BE2C (cell line): ENCODE measurements around the gene MERTK.
"Not testable (repeated sequence)": the region's sequence is repeated elsewhere in the genome, so short reads cannot be mapped to it uniquely, and the experiment has no call there.

Experiments used
- DNase-seq: peaks from one replicate; pipeline ENCODE4 v3.0.0-alpha.2; 2020
- H3K27me3 ChIP-seq: fragments of 250-450 bp; sonication (Bioruptor Pico); 2 replicates; pipeline ENCODE4 v1.5.1; 2020; ENCODE audit warnings: mild to moderate bottlenecking
- H3K36me3 ChIP-seq: fragments of 250-450 bp; sonication (Bioruptor Pico); 2 replicates; pipeline ENCODE4 v1.5.1; 2020; ENCODE audit warnings: mild to moderate bottlenecking
- H3K4me1 ChIP-seq: fragments of 250-450 bp; sonication (Bioruptor Pico); 2 replicates; pipeline ENCODE4 v1.5.1; 2020
- H3K4me3 ChIP-seq: 2 replicates; pipeline ENCODE4 v1.5.1; 2011; ENCODE audit warnings: low read depth, low read length
- H3K9me3 ChIP-seq: fragments of 250-450 bp; sonication (Bioruptor Pico); 2 replicates; pipeline ENCODE4 v1.5.1; 2020
- TF ChIP-seq, protein P1 (sequence below): IDR thresholded peaks from 2 replicates; pipeline ENCODE4 v1.5.1; 2012; ENCODE audit warnings: mild to moderate bottlenecking, low read depth, low read length

MERTK gene

DNA sequence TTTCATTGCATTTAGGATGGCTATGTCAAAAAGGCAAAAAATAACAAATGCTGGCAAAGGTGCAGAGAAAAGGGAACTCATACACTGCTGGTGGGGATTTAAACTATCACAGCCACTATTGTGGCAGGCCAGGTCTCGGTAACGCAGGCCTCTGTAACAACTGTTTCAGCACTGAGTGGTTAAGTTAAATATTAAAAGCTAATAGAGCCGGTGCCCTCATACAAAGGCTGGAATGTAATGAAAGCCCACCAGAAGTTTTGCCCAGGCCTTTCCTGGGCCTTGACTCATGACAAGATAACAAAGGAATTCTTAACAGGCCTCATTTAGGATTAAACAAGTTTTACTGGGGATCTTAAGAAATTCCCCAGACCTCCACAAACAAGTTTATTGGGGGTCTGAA lies 10.7 kb downstream of the MERTK start:
- no peak overlapping the region for H3K4me3 ChIP-seq
- TF ChIP-seq, protein P1, sequence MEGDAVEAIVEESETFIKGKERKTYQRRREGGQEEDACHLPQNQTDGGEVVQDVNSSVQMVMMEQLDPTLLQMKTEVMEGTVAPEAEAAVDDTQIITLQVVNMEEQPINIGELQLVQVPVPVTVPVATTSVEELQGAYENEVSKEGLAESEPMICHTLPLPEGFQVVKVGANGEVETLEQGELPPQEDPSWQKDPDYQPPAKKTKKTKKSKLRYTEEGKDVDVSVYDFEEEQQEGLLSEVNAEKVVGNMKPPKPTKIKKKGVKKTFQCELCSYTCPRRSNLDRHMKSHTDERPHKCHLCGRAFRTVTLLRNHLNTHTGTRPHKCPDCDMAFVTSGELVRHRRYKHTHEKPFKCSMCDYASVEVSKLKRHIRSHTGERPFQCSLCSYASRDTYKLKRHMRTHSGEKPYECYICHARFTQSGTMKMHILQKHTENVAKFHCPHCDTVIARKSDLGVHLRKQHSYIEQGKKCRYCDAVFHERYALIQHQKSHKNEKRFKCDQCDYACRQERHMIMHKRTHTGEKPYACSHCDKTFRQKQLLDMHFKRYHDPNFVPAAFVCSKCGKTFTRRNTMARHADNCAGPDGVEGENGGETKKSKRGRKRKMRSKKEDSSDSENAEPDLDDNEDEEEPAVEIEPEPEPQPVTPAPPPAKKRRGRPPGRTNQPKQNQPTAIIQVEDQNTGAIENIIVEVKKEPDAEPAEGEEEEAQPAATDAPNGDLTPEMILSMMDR, result no peak

DNA sequence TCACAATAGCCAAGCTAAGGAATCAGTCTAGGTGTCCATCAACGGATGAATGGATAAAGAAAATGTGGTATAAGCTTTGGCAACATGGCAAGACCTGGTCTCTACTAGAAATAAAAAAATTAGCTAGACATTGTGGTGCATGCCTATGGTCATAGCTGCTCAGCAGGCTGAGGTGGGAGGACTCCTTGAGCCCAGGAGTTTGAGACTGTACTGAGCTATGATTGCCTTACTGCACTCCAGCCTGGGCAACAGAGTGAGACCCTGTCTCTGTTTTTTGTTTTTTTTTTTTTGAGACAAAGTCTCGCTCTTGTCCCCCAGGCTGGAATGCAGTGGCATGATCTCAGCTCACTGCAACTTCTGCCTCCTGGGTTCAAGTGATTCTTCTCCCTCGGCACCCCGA lies 11.6 kb downstream of the MERTK start:
- not testable (repeated sequence) for H3K36me3 ChIP-seq, H3K4me1 ChIP-seq, H3K9me3 ChIP-seq, H3K4me3 ChIP-seq, DNase-seq, H3K27me3 ChIP-seq

More for the DNA sequence above, 10.7 kb downstream of the MERTK start:
- Histone ChIP-seq H3K36me3 (no peaks in the 10 kb centered on the region), H3K4me1 (no peaks in the 10 kb centered on the region), H3K9me3 (no peaks in the 10 kb centered on the region), H3K27me3 (no peaks in the 10 kb centered on the region)
- no peak for DNase-seq

GRCh38 chr2:111910609-111911277 lies 12.3 kb downstream of the MERTK start:
- TF ChIP-seq, protein P1, result no peak
- Histone ChIP-seq H3K4me1 (no peaks in the 10 kb centered on the region), H3K4me3 (no peak overlapping the region), H3K9me3 (no peaks in the 10 kb centered on the region), H3K36me3 (no peaks in the 10 kb centered on the region), H3K27me3 (no peaks in the 10 kb centered on the region)
- no peak for DNase-seq

DNA sequence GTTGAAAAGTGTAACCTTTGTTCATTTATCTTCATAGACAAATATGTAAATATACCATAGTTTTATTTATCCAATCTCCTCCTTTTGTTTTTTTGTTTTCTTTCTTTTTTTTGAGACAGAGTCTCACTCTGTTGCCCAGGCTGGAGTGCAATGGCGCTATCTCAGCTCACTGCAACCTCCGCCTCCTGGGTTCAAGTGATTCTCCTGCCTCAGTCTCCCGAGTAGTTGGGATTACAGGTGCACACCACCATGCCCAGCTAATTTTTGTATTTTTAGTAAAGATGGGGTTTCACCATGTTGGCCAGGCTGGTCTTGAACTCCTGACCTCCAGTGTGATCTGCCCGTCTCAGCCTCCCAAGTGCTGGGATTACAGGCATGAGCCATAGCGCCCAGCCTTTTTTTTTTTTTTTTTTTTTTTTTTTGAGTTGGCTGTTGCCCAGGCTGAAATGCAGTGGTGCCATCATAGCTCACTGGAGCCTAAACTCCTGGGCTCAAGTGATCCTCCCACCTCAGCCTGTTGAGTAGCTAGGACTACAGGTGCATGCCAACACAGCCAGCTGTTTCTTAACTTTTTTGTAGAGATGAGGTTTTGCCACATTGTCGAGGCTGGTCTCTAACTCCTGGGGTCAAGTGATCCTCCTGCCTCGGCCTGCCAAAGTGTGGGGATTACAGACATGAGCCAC lies 13.0 kb downstream of the MERTK start:
- H3K9me3 ChIP-seq, DNase-seq, H3K36me3 ChIP-seq, H3K27me3 ChIP-seq, H3K4me3 ChIP-seq, H3K4me1 ChIP-seq: not testable (repeated sequence)

DNA sequence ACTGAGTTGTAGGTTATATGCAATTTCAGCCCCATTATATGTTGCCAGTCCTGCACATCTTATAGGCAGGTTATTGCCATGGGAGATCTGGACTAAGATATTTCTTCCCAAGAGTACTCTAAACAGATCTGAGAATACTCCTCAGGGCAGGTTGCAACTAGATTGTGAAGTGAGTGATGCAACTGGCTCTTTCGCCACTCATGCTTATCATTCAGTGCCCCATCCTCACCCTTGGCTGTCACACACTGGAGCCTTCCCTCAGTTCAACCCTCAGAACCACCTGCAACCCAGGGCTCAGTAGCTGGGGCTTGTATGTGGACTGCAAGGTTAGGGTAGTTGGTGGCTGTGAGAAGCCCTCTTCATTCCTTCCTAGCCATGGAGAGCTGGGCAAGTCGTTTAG lies 14.1 kb downstream of the MERTK start:
- no peaks in the 10 kb centered on the region for H3K27me3 ChIP-seq
- TF ChIP-seq, protein P1, result no peak
- no peaks in the 10 kb centered on the region for H3K4me1 ChIP-seq
- no peaks in the 10 kb centered on the region for H3K36me3 ChIP-seq
- no peak for DNase-seq
- H3K4me3 ChIP-seq, result no peak overlapping the region
- no peaks in the 10 kb centered on the region for H3K9me3 ChIP-seq

GRCh38 chr2:111917106-111917505 lies 18.7 kb downstream of the MERTK start:
- no peaks in the 10 kb centered on the region for H3K27me3 ChIP-seq
- TF ChIP-seq, protein P1, result no peak
- H3K36me3 ChIP-seq, result no peaks in the 10 kb centered on the region
- no peaks in the 10 kb centered on the region; the same call in 1 of the 2 replicates for H3K4me1 ChIP-seq
- no peaks in the 10 kb centered on the region for H3K9me3 ChIP-seq
- no peak for DNase-seq
- H3K4me3 ChIP-seq, result no peak overlapping the region

GRCh38 chr2:111918383-111918806 lies 20.0 kb downstream of the MERTK start:
- TF ChIP-seq, protein P1, result no peak
- no peaks in the 10 kb centered on the region for H3K27me3 ChIP-seq
- DNase-seq, result peak; percentile 70
- H3K36me3 ChIP-seq, result no peaks in the 10 kb centered on the region
- no peak overlapping the region for H3K4me3 ChIP-seq
- H3K9me3 ChIP-seq, result no peaks in the 10 kb centered on the region
- no peaks in the 10 kb centered on the region; the same call in 1 of the 2 replicates for H3K4me1 ChIP-seq
